ENCODE results near the gene PNPLA8. TPM values are rescaled to one million over a fixed set of nuclear protein-coding genes. Genes with fewer than 3 reads are reported as not detected.

Gene PNPLA8
- total RNA-seq, 1 experiment from 2014 or later: 31.3 TPM

DNA sequence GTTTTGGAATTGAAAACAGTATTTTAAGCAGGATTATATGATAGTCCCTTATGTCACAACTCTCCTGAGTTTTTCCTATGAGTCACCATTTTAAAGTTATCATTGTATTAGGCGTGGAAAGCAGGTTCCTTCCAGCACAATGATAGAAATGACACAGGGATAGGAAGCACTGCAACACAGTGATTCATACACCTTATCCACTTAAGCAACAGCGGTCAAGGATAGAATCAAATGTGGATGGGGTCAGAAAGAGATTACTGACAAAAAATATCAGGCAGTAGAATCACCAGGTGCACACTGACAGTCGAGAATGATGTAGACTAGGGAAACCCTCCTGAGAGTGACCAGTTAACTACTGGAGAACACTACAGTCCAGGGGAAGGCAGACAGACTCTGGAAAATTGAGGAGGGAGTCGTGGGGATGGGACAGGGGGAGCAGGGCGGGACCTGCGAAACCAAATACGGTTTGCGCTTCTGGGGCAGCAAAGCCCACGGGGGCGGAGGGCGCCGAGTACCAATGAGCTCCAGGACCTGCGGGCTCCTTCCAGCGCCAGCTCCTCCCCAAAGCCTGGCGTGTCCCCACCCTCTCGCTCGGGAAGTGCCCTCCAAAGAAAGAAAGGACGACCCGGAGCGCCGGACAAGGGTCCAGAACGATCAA lies 479 bp downstream of the PNPLA8 start:
- no peak for TF ChIP-seq CTCF (conservative IDR thresholded peaks at IDR 0.05)
- TF ChIP-seq EZH2 (IDR thresholded peaks at IDR 0.05; ENCODE audit: low read depth): no peak
- ChIA-PET POLR2A (ENCODE audit: unreplicated experiment) (interaction anchor here (0.5 to 1.3 kb wide), 11 partner anchors 29 to 1019 kb away, joined by 3 to 9 read pairs (median 5); partner anchors contain the start of genes DNAJB9 and THAP5), CTCF (interaction anchor here (0.6 kb wide), 1 partner anchor 428 kb away, joined by 5 read pairs; no protein-coding TSS in a partner anchor)
- TSS peak; percentile 33 for BruUV-seq (replicated peaks)
- Histone ChIP-seq H2AFZ (peak overlapping the region; percentile 73), H3K27ac (peak overlapping the region; percentile 96), H3K4me2 (peak overlapping the region; percentile 86), H3K9me3 (ENCODE audit: insufficient read depth, low read depth) (no peaks in the 10 kb centered on the region), H3F3A (ENCODE audit: insufficient read depth, low read depth) (peaks cover 53% of the 10 kb centered on the region), H3K27me3 (ENCODE audit: insufficient read depth, low read depth) (no peaks in the 10 kb centered on the region), H3K79me2 (ENCODE audit: low read depth) (peaks cover 53% of the 10 kb centered on the region), H3K36me3 (ENCODE audit: low read depth) (peaks cover 3% of the 10 kb centered on the region; the same call in 1 of the 2 replicates), H4K20me1 (ENCODE audit: insufficient read depth) (no peaks in the 10 kb centered on the region), H3K4me3 (peak overlapping the region; percentile 68), H3K4me1 (replicated peaks; ENCODE audit: insufficient read depth) (peaks cover 53% of the 10 kb centered on the region), H3K9me2 (ENCODE audit: insufficient read depth) (no peaks in the 10 kb centered on the region)
- DNase-seq: peak in 1 of 2 experiments; percentile 86
- intact Hi-C loops (cut with micrococcal nuclease; ENCODE audit: unreplicated experiment): loop anchor here (10.0 kb wide), 2 partner anchors 581 to 1751 kb away; no protein-coding TSS in a partner anchor

- no peak for DNase-seq
- BruUV-seq (replicated peaks): no TSS peak
- H3K9me2 ChIP-seq (ENCODE audit: insufficient read depth): no peaks in the 10 kb centered on the region
- TF ChIP-seq CTCF (conservative IDR thresholded peaks at IDR 0.05) (no peak), EZH2 (IDR thresholded peaks at IDR 0.05; ENCODE audit: low read depth) (no peak)
- CTCF ChIA-PET: no interaction called here
- POLR2A ChIA-PET (ENCODE audit: unreplicated experiment): interaction anchor here (0.7 kb wide), 1 partner anchor 39 kb away, joined by 4 read pairs; no protein-coding TSS in a partner anchor
- no peaks in the 10 kb centered on the region for H3K27me3 ChIP-seq (ENCODE audit: insufficient read depth, low read depth)
- H3K36me3 ChIP-seq (ENCODE audit: low read depth): peaks cover 3% of the 10 kb centered on the region; the same call in 1 of the 2 replicates
- H3K4me1 ChIP-seq (replicated peaks; ENCODE audit: insufficient read depth): peaks cover 26% of the 10 kb centered on the region
- no peak overlapping the region for H2AFZ ChIP-seq
- H3K27ac ChIP-seq: no peak overlapping the region
- no peak overlapping the region for H3K4me3 ChIP-seq
- H3K79me2 ChIP-seq (ENCODE audit: low read depth): peaks cover 53% of the 10 kb centered on the region
- intact Hi-C loops (cut with micrococcal nuclease; ENCODE audit: unreplicated experiment): loop anchor here (10.0 kb wide), 2 partner anchors 578 to 1748 kb away; no protein-coding TSS in a partner anchor
- H3K9me3 ChIP-seq (ENCODE audit: insufficient read depth, low read depth): no peaks in the 10 kb centered on the region
- H3K4me2 ChIP-seq: no peak overlapping the region
- peaks cover 12% of the 10 kb centered on the region; the same call in 1 of the 2 replicates for H4K20me1 ChIP-seq (ENCODE audit: insufficient read depth)
- peaks cover 30% of the 10 kb centered on the region; the same call in 1 of the 2 replicates for H3F3A ChIP-seq (ENCODE audit: insufficient read depth, low read depth)
Observed at GRCh38 chr7:108522780-108523179, 3.2 kb downstream of the PNPLA8 start.

GRCh38 chr7:108517951-108518350 lies 8.0 kb downstream of the PNPLA8 start:
- peaks cover 22% of the 10 kb centered on the region for H3K79me2 ChIP-seq (ENCODE audit: low read depth)

More at GRCh38 chr7:108517951-108518350, 8.0 kb downstream of the PNPLA8 start:
- peaks cover 12% of the 10 kb centered on the region; the same call in 1 of the 2 replicates for H4K20me1 ChIP-seq (ENCODE audit: insufficient read depth)
- no peak overlapping the region for H3K27ac ChIP-seq
- POLR2A ChIA-PET (ENCODE audit: unreplicated experiment): no interaction called here
- no peak for DNase-seq
- intact Hi-C loops (cut with micrococcal nuclease; ENCODE audit: unreplicated experiment): no loop called here
- H3K4me3 ChIP-seq: no peak overlapping the region
- H3K4me1 ChIP-seq (replicated peaks; ENCODE audit: insufficient read depth): no peaks in the 10 kb centered on the region
- H2AFZ ChIP-seq: no peak overlapping the region
- H3K4me2 ChIP-seq: no peak overlapping the region
- H3F3A ChIP-seq (ENCODE audit: insufficient read depth, low read depth): no peaks in the 10 kb centered on the region
- no peaks in the 10 kb centered on the region for H3K9me2 ChIP-seq (ENCODE audit: insufficient read depth)
- no peaks in the 10 kb centered on the region for H3K27me3 ChIP-seq (ENCODE audit: insufficient read depth, low read depth)
- H3K9me3 ChIP-seq (ENCODE audit: insufficient read depth, low read depth): no peaks in the 10 kb centered on the region
- TF ChIP-seq CTCF (conservative IDR thresholded peaks at IDR 0.05): no peak
- no peak for TF ChIP-seq EZH2 (IDR thresholded peaks at IDR 0.05; ENCODE audit: low read depth)
- H3K36me3 ChIP-seq (ENCODE audit: low read depth): peaks cover 8% of the 10 kb centered on the region
- CTCF ChIA-PET: interaction anchor here (0.5 to 0.6 kb wide), 2 partner anchors 182 to 416 kb away, joined by 3 to 9 read pairs; no protein-coding TSS in a partner anchor
- BruUV-seq (replicated peaks): no TSS peak
